ENCODE measurements around the gene TIAM1.

The TIAM1 gene

GRCh38 chr21:31164713-31165694, 179.1 kb downstream of the TIAM1 start:
- DNase-seq (no peak), ATAC-seq (no peak)
- peaks cover 56% of the 10 kb centered on the region for H3K4me1 Mint-ChIP-seq
- H3K27ac Mint-ChIP-seq, result no peak overlapping the region
- peaks cover 37% of the 10 kb centered on the region for H3K36me3 Mint-ChIP-seq (ENCODE audit: low read depth)
- no peak overlapping the region for H3K4me3 Mint-ChIP-seq
- no peaks in the 10 kb centered on the region for H3K9me3 Mint-ChIP-seq
- H3K27me3 Mint-ChIP-seq, result no peaks in the 10 kb centered on the region

- peaks cover 2% of the 10 kb centered on the region for H3K9me3 Mint-ChIP-seq
- H3K27me3 Mint-ChIP-seq, result no peaks in the 10 kb centered on the region
- no peak for ATAC-seq
- peaks cover 43% of the 10 kb centered on the region for H3K36me3 Mint-ChIP-seq (ENCODE audit: low read depth)
- H3K27ac Mint-ChIP-seq, result peak overlapping the region; percentile 20
- peaks cover 71% of the 10 kb centered on the region for H3K4me1 Mint-ChIP-seq
- DNase-seq, result no peak
- H3K4me3 Mint-ChIP-seq, result no peak overlapping the region
Measured at GRCh38 chr21:31162827-31163226, 181.2 kb downstream of the TIAM1 start.

- no peak overlapping the region for H3K4me3 Mint-ChIP-seq
- H3K9me3 Mint-ChIP-seq, result peaks cover 8% of the 10 kb centered on the region
- H3K27me3 Mint-ChIP-seq, result no peaks in the 10 kb centered on the region
- DNase-seq (no peak), ATAC-seq (no peak)
- H3K36me3 Mint-ChIP-seq (ENCODE audit: low read depth), result peaks cover 46% of the 10 kb centered on the region
- peak overlapping the region; percentile 31 for H3K27ac Mint-ChIP-seq
- H3K4me1 Mint-ChIP-seq, result peaks cover 75% of the 10 kb centered on the region
Measured at GRCh38 chr21:31162079-31162699, 181.9 kb downstream of the TIAM1 start.

- DNase-seq, result no peak
- peaks cover 76% of the 10 kb centered on the region for H3K4me1 Mint-ChIP-seq
- H3K9me3 Mint-ChIP-seq, result peaks cover 8% of the 10 kb centered on the region
- peaks cover 53% of the 10 kb centered on the region for H3K36me3 Mint-ChIP-seq (ENCODE audit: low read depth)
- H3K27me3 Mint-ChIP-seq, result no peaks in the 10 kb centered on the region
- peak; percentile 77 for ATAC-seq
- peak overlapping the region; percentile 73 for H3K27ac Mint-ChIP-seq
- no peak overlapping the region for H3K4me3 Mint-ChIP-seq
Measured at GRCh38 chr21:31161157-31161556, 182.9 kb downstream of the TIAM1 start.

- H3K9me3 Mint-ChIP-seq, result peaks cover 12% of the 10 kb centered on the region
- DNase-seq, result no peak
- no peaks in the 10 kb centered on the region for H3K27me3 Mint-ChIP-seq
- no peak for ATAC-seq
- peak overlapping the region; percentile 70 for H3K27ac Mint-ChIP-seq
- H3K36me3 Mint-ChIP-seq (ENCODE audit: low read depth), result peaks cover 51% of the 10 kb centered on the region
- H3K4me1 Mint-ChIP-seq, result peaks cover 71% of the 10 kb centered on the region
- H3K4me3 Mint-ChIP-seq, result peak overlapping the region; percentile 7
Measured at GRCh38 chr21:31159808-31160207, 184.3 kb downstream of the TIAM1 start.

- H3K4me1 Mint-ChIP-seq, result peaks cover 68% of the 10 kb centered on the region
- H3K9me3 Mint-ChIP-seq, result peaks cover 12% of the 10 kb centered on the region
- ATAC-seq (no peak), DNase-seq (no peak)
- peaks cover 52% of the 10 kb centered on the region for H3K36me3 Mint-ChIP-seq (ENCODE audit: low read depth)
- H3K27ac Mint-ChIP-seq, result peak overlapping the region; percentile 70
- H3K27me3 Mint-ChIP-seq, result no peaks in the 10 kb centered on the region
- H3K4me3 Mint-ChIP-seq, result peak overlapping the region; percentile 19
Measured at GRCh38 chr21:31158789-31159581, 185.1 kb downstream of the TIAM1 start.

- ATAC-seq (no peak), DNase-seq (no peak)
- H3K4me3 Mint-ChIP-seq, result no peak overlapping the region
- H3K4me1 Mint-ChIP-seq, result peaks cover 59% of the 10 kb centered on the region
- no peak overlapping the region for H3K27ac Mint-ChIP-seq
- peaks cover 54% of the 10 kb centered on the region for H3K36me3 Mint-ChIP-seq (ENCODE audit: low read depth)
- H3K9me3 Mint-ChIP-seq, result peaks cover 12% of the 10 kb centered on the region
- H3K27me3 Mint-ChIP-seq, result no peaks in the 10 kb centered on the region
Measured at GRCh38 chr21:31157756-31158155, 186.3 kb downstream of the TIAM1 start.

- peaks cover 12% of the 10 kb centered on the region for H3K9me3 Mint-ChIP-seq
- H3K36me3 Mint-ChIP-seq (ENCODE audit: low read depth), result peaks cover 55% of the 10 kb centered on the region
- peaks cover 52% of the 10 kb centered on the region for H3K4me1 Mint-ChIP-seq
- DNase-seq, result no peak
- H3K27ac Mint-ChIP-seq, result peak overlapping the region; percentile 31
- H3K4me3 Mint-ChIP-seq, result no peak overlapping the region
- no peaks in the 10 kb centered on the region for H3K27me3 Mint-ChIP-seq
- ATAC-seq, result no peak
Measured at GRCh38 chr21:31156662-31157061, 187.4 kb downstream of the TIAM1 start.

GRCh38 chr21:31156169-31156568, 187.9 kb downstream of the TIAM1 start:
- no peak overlapping the region for H3K4me3 Mint-ChIP-seq
- peaks cover 12% of the 10 kb centered on the region for H3K9me3 Mint-ChIP-seq
- H3K4me1 Mint-ChIP-seq, result peaks cover 49% of the 10 kb centered on the region
- H3K36me3 Mint-ChIP-seq (ENCODE audit: low read depth), result peaks cover 59% of the 10 kb centered on the region
- DNase-seq (no peak), ATAC-seq (peak; percentile 42)
- no peaks in the 10 kb centered on the region for H3K27me3 Mint-ChIP-seq
- no peak overlapping the region for H3K27ac Mint-ChIP-seq

GRCh38 chr21:31151156-31152045, 192.7 kb downstream of the TIAM1 start:
- ATAC-seq (no peak), DNase-seq (no peak)
- H3K4me3 Mint-ChIP-seq, result no peak overlapping the region
- peaks cover 4% of the 10 kb centered on the region for H3K9me3 Mint-ChIP-seq
- no peaks in the 10 kb centered on the region for H3K27me3 Mint-ChIP-seq
- peaks cover 26% of the 10 kb centered on the region for H3K4me1 Mint-ChIP-seq
- no peak overlapping the region for H3K27ac Mint-ChIP-seq
- peaks cover 74% of the 10 kb centered on the region for H3K36me3 Mint-ChIP-seq (ENCODE audit: low read depth)

GRCh38 chr21:31145274-31145673, 198.8 kb downstream of the TIAM1 start:
- peaks cover 43% of the 10 kb centered on the region for H3K36me3 Mint-ChIP-seq (ENCODE audit: low read depth)
- H3K27me3 Mint-ChIP-seq, result no peaks in the 10 kb centered on the region
- DNase-seq (no peak), ATAC-seq (no peak)
- H3K4me1 Mint-ChIP-seq, result peaks cover 13% of the 10 kb centered on the region
- H3K27ac Mint-ChIP-seq, result no peak overlapping the region
- H3K4me3 Mint-ChIP-seq, result no peak overlapping the region
- H3K9me3 Mint-ChIP-seq, result no peaks in the 10 kb centered on the region

- Mint-ChIP-seq H3K27ac (no peak overlapping the region), H3K4me1 (peaks cover 6% of the 10 kb centered on the region), H3K4me3 (no peak overlapping the region), H3K27me3 (no peaks in the 10 kb centered on the region), H3K36me3 (ENCODE audit: low read depth) (peaks cover 34% of the 10 kb centered on the region), H3K9me3 (no peaks in the 10 kb centered on the region)
- DNase-seq, result no peak
- ATAC-seq, result no peak
Measured at GRCh38 chr21:31143036-31143435, 201.0 kb downstream of the TIAM1 start.

- Mint-ChIP-seq H3K9me3 (no peaks in the 10 kb centered on the region), H3K4me1 (peaks cover 5% of the 10 kb centered on the region), H3K4me3 (no peak overlapping the region), H3K27ac (no peak overlapping the region), H3K27me3 (no peaks in the 10 kb centered on the region), H3K36me3 (ENCODE audit: low read depth) (peaks cover 33% of the 10 kb centered on the region)
- ATAC-seq, result peak; percentile 43
- no peak for DNase-seq
Measured at GRCh38 chr21:31142600-31142999, 201.5 kb downstream of the TIAM1 start.

Data from activated naive CD8-positive, alpha-beta T cell treated with anti-CD3 and anti-CD28 coated beads, Interleukin-2, amount 50 U/mL, for 24 hours (primary cell).